ENCODE results near the gene PLXNA4.

The PLXNA4 gene

DNA sequence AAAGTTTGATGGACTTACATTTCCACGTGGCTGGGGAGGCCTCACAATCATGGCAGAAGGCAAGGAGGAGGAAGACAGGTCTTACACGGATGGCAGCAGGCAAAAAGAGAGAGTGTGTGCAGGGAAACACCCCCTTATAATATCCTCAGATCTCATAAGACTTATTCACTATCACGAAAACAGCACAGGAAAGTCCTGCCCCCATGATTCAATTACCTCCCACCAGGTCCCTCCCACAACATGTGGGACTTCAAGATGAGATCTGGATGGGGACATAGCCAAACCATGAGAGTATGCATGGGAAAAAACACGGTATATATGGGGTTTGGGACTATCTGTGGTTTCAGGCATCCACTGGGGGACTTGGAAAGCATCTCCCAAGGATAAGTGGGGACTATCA, 78.0 kb downstream of the PLXNA4 start:
- DNase-seq: no peak

GRCh38 chr7:132497098-132497497, 79.2 kb downstream of the PLXNA4 start:
- DNase-seq: no peak

GRCh38 chr7:132495936-132496335, 80.3 kb downstream of the PLXNA4 start:
- DNase-seq: no peak

DNA sequence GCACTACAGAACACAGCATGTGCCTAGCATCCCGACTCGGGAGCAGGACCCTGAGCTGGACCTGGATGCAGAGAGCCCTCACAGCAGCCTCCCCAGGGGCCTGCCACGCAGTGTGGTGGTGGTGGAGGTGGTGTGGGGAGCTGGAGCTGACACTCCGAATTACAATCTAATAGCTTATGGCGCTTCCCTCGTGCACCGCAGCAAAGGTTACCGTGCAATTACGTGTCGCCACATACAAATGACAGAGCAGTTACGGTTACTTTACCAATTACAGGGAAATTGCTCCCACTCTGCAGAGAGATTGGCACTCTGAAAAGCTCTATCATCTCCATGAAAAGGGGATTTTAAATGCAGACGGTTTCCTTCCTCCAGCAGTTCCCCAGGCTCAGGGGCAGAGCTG, 81.8 kb downstream of the PLXNA4 start:
- no peak for DNase-seq

DNA sequence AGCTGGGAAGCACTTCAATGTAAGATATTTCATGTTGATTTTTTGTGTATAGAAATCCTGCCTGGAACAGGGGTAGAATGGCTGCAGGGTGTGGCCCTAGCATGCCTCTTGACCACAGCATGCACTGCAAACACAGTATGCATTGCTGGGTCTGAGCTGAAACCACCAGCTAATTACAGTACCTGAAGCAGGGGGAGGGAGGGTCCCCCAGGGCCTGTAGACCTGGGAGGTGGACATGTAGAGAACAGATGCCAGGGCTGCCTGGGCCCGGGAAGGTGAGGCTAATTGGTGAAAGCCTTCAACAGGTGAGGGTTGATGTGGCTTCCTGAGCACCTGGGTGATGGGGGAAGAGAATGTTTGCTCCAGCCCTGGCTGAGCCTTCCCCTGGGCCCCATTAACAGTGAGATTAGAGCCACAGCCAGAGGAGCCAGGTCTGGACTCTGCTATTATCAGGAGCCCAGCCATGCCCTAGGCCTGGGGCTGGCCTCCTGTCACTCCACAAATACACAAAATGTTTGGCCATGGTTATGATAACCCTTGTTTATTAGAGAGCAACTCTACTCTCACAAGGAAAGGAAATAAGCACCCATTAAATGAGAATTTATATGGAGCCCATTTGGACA, 83.3 kb downstream of the PLXNA4 start:
- no peak for DNase-seq

DNA sequence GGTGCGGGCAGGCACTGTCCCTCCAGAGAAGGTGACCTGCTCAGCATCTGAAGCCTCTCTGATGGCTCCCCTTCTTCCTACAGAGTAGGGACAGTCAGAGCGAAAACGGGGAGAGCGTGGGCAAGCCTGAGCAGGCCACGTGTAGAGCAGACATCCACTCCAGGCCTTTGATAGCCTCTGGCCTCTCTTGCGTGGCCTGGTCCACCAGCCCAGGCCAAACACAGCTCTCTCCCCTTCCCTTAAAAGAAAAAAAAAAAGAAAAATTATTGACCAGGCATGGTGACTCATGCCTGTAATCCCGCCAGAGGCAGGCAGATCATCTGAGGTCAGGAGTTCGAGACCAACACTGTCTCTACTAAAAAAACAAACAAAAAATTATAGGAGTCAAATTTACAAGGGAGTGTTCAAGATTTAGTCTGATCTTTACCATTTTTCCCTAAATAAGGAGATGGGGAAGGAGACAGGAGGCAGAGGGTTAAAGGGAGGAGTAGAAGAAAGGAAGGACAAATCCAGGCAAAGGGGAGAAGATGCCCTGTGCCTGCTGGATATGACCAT, 84.8 kb downstream of the PLXNA4 start:
- no peak for DNase-seq

DNA sequence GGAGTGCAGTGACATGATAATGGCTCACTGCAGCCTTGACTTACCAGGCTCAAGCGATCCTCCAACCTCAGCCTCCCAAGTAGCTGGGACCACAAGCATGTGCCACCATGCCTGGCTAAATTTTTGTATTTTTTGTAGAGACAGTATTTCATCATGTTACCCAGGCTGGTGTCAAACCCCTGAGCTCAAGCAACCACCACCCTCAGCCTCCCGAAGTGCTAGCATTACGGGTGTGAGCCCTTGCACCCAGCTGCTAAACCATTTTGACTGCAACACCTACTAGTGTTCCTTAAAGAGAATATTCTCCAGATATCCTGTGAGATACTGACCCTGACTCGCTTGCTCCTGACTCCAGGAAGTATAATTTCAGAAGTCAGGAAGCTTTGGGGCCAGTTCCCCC, 85.8 kb downstream of the PLXNA4 start:
- DNase-seq: no peak

DNA sequence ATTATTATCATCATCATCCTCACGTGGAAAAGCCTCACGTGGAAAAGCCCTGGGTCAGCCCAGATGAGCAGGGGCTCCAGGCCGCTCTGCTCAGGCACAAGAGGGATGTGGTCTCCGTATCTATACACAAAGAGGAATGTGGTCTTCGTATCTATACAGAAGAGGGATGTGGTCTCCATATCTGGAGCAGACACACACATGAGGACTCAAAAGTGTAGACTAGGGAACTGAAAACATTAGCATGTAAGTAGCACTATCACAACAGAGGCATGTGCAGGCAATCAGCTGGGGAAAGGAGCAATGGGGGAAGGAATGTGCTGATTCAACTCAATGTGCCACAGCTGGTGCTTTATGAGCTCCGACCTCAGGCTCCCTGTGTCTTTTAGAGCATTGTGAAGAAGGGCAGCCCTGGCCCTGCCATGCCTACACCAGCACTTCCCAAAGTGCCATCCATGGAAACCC, 86.5 kb downstream of the PLXNA4 start:
- no peak for DNase-seq

DNA sequence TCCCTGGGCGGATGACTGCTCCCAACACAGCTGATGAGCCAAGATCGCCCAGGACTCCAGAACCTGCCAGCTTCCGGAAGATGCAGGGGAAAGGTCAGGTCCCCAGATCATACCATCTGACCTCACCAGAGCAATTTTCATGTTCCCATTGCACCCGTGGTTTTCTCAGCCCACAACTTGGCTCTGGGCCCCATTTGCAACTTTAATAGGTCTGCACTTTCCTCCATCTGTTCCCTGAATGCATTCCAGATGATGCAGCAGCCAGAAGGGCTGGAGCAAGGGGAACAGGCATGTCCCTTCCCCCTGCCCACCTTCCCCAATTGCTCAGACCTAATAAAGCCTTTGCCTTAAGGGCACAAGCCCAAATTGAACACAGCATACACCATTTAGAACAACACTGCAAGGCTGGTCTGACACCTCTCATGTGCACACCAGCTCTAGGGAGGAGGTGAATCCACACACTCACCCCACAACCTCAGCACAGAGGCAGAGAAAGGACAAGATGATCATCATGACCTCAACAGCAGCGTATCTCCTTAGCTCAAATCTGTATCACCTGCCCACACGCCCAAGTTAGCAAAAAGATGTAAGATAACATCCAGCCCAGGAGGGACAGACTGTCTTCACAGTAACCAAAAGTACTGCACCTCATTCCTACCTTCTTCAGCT, 87.5 kb downstream of the PLXNA4 start:
- DNase-seq: no peak

GRCh38 chr7:132486274-132486610, 90.0 kb downstream of the PLXNA4 start:
- no peak for DNase-seq

- no peak for DNase-seq
These were observed 90.5 kb downstream of the PLXNA4 start for GRCh38 chr7:132485600-132486273.

- DNase-seq: no peak
These were observed 91.1 kb downstream of the PLXNA4 start for GRCh38 chr7:132485136-132485535.

DNA sequence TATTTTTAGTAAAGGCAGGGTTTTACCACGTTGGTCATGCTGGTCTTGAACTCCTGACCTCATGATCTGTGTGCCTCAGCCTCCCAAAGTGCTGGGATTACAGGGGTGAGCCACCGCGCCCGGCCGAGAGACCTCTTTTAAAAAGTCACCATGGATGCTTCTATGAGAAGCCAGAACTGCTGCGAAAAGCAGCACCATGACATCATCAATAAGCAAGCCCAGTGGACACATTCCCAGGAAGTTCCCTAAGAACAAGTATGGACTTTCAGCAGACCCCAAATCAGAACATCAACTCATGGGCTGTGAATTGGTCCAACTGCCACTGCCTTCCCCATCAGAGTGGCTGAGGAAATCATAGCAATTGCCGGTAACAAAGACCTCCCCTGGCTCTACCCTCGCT, 93.4 kb downstream of the PLXNA4 start:
- no peak for DNase-seq

GRCh38 chr7:132480534-132480933, 95.7 kb downstream of the PLXNA4 start:
- no peak for DNase-seq

GRCh38 chr7:132476541-132476940, 99.7 kb downstream of the PLXNA4 start:
- no peak for DNase-seq

- no peak for DNase-seq
These were observed 100.6 kb downstream of the PLXNA4 start for GRCh38 chr7:132475669-132476116.

DNA sequence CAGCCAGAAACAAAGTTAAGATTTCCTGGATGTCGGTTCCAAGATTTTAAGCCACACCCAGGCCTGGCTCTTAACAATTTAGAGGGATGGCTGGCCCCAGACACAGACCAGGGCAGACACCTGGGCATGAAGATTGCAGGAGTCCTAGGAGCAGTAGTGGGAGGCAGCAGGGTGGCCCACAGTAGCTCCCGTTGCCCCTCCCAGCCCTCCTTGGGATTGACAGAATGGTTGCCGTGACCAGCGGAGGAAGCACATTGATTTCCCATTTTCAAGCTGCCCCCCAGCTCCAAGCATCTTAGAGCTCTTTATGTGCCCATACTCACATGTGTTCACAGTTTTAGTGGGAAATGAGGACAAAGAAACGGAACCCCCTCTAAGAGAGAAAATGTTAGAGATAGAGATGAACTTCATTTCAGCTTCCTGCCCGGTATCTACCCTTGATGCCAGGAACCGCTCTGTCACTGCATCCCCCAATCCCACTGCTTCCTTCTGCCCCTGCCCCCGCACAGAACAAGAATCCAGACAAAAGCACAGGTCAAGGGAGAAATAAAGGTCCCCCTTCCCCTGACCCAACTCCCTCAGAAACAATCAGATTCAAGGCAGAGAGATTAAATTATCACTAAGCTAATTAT, 101.1 kb downstream of the PLXNA4 start:
- DNase-seq: no peak

DNA sequence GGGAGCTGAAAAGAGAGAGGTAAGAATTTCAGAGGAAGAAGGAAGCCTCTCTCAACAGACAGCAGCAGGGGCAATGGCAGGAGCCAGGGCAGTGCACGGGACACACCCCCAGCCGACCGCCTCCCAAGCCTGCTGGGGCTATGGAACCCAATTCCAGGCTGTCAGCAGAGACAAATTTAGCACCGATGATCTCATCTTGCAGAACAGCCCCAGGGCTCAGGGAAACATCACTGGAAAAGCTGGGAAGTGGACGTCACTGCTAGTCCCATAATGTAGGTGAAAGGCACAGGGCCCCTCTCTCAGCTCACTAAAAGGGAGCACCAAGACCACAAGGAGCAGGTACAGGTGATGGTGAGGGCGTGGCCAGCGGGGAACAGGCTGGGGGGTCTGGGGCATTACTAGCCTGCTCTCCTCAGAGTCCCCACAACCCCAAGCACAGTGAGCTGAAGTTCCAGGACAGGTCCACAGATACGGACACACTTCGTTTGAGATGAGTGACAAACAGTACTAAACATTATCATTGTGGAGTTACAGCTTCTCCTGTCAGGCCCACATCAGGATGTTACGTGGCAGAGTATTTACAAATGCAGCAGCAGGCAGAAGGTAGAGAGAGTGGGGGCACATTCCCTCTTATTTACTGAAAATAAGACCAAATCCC, 103.7 kb downstream of the PLXNA4 start:
- DNase-seq: no peak

DNA sequence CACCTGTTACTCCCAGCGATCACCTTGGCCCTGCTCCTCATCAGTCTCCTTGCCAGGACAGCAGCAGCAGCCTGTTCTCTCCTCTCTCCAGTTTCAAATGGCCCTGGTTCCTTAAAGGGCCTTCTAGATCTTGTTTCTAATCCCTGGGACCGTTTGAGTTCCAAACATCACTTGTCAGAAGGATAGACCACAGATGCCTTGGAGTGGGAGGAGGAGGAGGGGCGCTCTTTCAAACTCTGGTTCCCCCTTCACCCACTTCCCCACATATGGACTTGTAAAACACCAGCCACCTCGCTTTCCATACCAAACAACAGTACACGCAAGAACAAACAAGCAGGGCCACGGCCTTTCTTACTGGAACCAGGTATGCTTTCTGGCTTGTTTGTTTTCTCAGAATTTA, 104.8 kb downstream of the PLXNA4 start:
- DNase-seq: no peak

- no peak for DNase-seq
These were observed 106.6 kb downstream of the PLXNA4 start for GRCh38 chr7:132469681-132470080.

DNA sequence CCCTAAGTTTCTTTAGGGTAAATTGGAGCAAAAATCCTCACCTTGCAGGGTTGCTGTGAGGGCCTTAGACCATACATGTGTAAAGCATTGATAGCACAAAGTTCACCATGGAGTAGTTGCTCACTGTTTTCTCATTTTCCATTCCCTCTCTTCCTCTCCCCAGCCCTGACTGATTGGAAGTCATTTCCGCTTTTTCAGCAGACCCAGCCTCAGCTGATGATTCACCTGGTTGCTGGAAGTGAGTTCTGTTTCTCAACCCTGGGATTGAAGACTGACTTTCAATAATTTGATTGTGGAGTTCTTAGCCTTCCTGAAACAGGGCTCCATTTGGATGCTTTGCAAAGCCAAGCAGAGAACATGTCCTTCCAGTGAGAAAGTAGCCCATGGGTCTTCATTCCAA, 107.0 kb downstream of the PLXNA4 start:
- no peak for DNase-seq

DNA sequence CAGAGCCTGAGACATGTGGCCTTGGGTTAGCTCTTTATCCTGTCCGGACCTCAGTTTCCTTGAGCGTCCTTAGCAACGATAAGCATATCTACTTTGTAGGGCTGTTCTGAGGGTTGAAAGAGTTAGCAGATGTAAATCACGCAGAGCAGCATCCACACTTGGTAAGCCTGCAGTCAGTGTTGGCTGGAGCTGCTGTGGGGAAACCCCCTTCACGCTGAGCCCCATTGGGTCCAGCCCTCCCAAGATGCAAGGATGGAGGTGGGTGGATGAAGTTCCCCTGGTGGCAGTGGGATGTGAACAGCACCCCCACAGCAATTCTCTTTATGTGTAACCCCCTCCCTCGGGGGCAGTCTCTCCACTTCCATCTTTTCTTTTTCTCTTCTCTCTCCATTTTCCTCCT, 109.9 kb downstream of the PLXNA4 start:
- DNase-seq: no peak

DNA sequence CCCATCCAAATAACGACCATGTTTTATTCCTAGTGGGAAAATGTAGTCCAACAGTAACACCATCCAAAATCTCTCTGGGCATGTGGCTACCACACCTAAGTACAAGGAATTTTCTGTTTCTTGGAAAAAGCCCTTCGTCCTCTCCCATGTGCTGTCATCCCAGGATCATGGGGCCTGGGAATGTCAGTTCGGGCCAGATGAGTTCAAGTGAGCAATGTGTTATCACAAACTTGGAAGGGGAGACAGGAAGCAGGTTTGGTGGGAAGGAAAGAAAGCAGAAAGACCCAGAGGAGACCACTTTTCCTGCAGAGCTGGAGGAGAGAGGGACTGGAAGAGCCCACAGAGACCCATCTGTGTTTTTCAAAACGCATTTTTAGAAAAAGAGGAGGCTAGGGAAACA, 110.8 kb downstream of the PLXNA4 start:
- DNase-seq: no peak

All from activated T-cell treated with anti-CD3 and anti-CD28 coated beads for 4 hours (primary cell).